Heart left ventricle (tissue), 16 donors: ENCODE measurements around the gene PTGDS. TPM values are rescaled to one million over a fixed set of nuclear protein-coding genes. Genes with fewer than 3 reads are reported as not detected.

Experiments
- ATAC-seq, 4 donors: fragments of 200-7000 bp; cut with Tn5 transposase; one replicate each; pipeline ENCODE4 v1.9.1; 2020 to 2022; ENCODE audit warnings: moderate library complexity in 4 of 4, mild to moderate bottlenecking in 3 of 4, moderate number of reproducible peaks in 1 of 4
- DNase-seq, 5 donors: peaks; one replicate each; pipeline ENCODE4 v3.0.0-alpha.2; 2020
- H3K27ac ChIP-seq, 12 donors: fragments of 200-600 bp; sonication (generic) in 4 of 12; one replicate each; pipeline versions ENCODE4 v1.5.0 to v1.8.0; 2016 to 2022; ENCODE audit warnings: mild to moderate bottlenecking in 2 of 12
- H3K27me3 ChIP-seq, 9 donors: fragments of 200-600 bp; sonication (generic) in 2 of 9; one replicate each; pipeline versions ENCODE4 v1.5.1 to v1.8.0; 2016 to 2022; ENCODE audit warnings: mild to moderate bottlenecking in 3 of 9
- H3K36me3 ChIP-seq, 9 donors: fragments of 200-600 bp; sonication (generic) in 2 of 9; one replicate each; pipeline versions ENCODE4 v1.5.0 to v1.8.0; 2018 to 2022; ENCODE audit warnings: mild to moderate bottlenecking in 2 of 9
- H3K4me1 ChIP-seq, 12 donors: fragments of 200-600 bp; sonication (generic) in 4 of 12; one replicate each; pipeline versions ENCODE4 v1.5.0 to v1.8.0; 2016 to 2022; ENCODE audit warnings: mild to moderate bottlenecking in 3 of 12
- H3K4me3 ChIP-seq, 12 donors: fragments of 200-600 bp; sonication (generic) in 4 of 12; one replicate each; pipeline versions ENCODE4 v1.5.0 to v1.8.0; 2017 to 2022; ENCODE audit warnings: mild to moderate bottlenecking in 9 of 12, moderate library complexity in 4 of 12
- H3K9me3 ChIP-seq, 12 donors: fragments of 200-600 bp; sonication (generic) in 4 of 12; one replicate each; pipeline versions ENCODE4 v1.5.0 to v1.8.0; 2016 to 2022; ENCODE audit warnings: mild to moderate bottlenecking in 1 of 12
- POLR2A ChIP-seq, 2 donors: fragments of 450-650 bp; IDR thresholded peaks; one replicate each; pipeline ENCODE4 v1.6.1; 2017; ENCODE audit warnings: antibody characterized with exemption in 2 of 2, mild to moderate bottlenecking in 2 of 2, moderate library complexity in 2 of 2
- WGBS, 4 donors: extraction: QIAGEN DNeasy Blood & Tissue Kit in 2 of 4; methylation state at CpG; one replicate each; pipeline versions ENCODE4 v1.1.5 to v1.1.7; 2013 to 2018; 5-methylcytosine and 5-hydroxymethylcytosine counted together
- intact Hi-C, 10 donors: fragments of 100-400 bp; cut with DNase I; formaldehyde crosslinking; loops; one replicate each; pipeline versions ENCODE4 v1.11.1 to v1.14.2; 2022
- polyA plus RNA-seq, 2 donors: library from polyadenylated mRNA; stranded (reverse); fragments of 200-250 nt; gene quantifications; one replicate each; pipeline ENCODE4 v1.2.3, GENCODE V29; 2013
- total RNA-seq, 9 donors: library from RNA; depleted of rRNA in 2 of 9; stranded (reverse); fragments of >200 nt in 2 of 9; fragmentation: NEBNext Ultra II Directional in 3 of 9; extraction: Animal tissue kit (Norgen Biotek cat#: 25700) in 3 of 9; gene quantifications; one replicate each; pipeline versions ENCODE4 v1.1.0 to v1.2.4, GENCODE V29; 2016 to 2023
- TF ChIP-seq, protein P1 (sequence below), 12 donors: fragments of 200-600 bp; sonication (generic) in 4 of 12; IDR thresholded peaks; one replicate each; pipeline versions ENCODE4 v1.5.0 to v1.8.0; 2018 to 2022; ENCODE audit warnings: antibody characterized with exemption in 12 of 12, mild to moderate bottlenecking in 5 of 12
- donor health status: ischemic (EF 13 %, LVEDD 7.1; RV severe dilation, severe dysfunction).
- donor health status: healthy with polysubstance abuse.
- donor health status: DM: no; HTN: yes; CAD: no.
- donor health status: DM: no; HTN: no; CAD: no.
- donor health status: ischemic (EF 25% LVEDD 6.9; RV normal size, moderate dysfunction).
- donor health status: ischemic (EF 25% LVEDD 5.7; RV mildly dilated, moderate dysfunction).
- donor health status: healthy.
- donor health status: DM: yes; HTN: yes; CAD: no.
- donor health status: ischemic (EF 35%, LVEDD 5.7; RV mildly dilated, moderate dysfunction).
- donor health status: nonischemic (EF 11% LVEDD 7.7; RV severe dilation, severe dysfunction).
- donor health status: DM: yes; HTN: yes; CAD: no.
- donor health status: PGD.
- donor health status: ischemic (EF 29% LVEDD 5.4; RV normal size, mild dysfunction).
- donor health status: nonischemic (EF 23%, LVEDD 6.1; RV moderate dilation, normal function).

The PTGDS gene
- total and polyA plus RNA-seq, 11 donors = 1,152 to 5,295 (median 3,109) TPM

DNA sequence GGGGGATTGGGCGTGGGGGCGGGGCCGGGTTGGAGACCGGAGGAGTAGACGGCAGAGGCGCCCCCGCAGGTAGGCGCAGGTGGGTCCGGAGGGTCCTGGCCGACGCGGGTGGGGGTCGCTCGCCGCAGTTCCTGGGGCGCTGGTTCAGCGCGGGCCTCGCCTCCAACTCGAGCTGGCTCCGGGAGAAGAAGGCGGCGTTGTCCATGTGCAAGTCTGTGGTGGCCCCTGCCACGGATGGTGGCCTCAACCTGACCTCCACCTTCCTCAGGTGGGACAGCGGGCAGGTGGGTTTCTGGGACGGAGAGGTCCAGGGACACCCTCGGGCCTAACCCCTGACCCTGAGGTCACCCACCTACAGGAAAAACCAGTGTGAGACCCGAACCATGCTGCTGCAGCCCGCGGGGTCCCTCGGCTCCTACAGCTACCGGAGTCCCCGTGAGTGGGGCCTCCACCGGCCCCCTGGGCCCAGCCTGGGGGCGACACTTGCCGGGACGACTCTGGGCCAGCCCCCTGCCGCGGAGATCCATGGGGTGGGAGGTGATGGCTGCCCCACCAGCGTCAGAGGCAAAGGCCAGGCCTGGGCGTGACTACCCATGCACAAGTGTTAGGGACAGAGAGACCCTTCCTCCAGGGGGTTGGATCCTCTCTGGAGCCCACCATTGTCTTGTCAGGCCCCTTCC, 1.7 kb downstream of the PTGDS start:
- no peaks in the 10 kb centered on the region for H3K9me3 ChIP-seq
- WGBS, 4 donors = 58 to 71% (median 66%) methylated on average over 27 to 41 of the region's 41 CpGs
- no peaks in the 10 kb centered on the region for H3K36me3 ChIP-seq
- intact Hi-C loops = no loop called here
- peaks cover 0 to 9% (median 0%) of the 10 kb centered on the region in 9 donors for H3K27me3 ChIP-seq
- DNase-seq (peak in 2 of 5 donors; percentile 28 to 60), ATAC-seq (no peak)
- peak overlapping the region in 9 of 12 donors; percentile 23 to 98 (median 76) for H3K27ac ChIP-seq
- H3K4me3 ChIP-seq = peak overlapping the region in 4 of 12 donors; percentile 10 to 47 (median 18)
- TF ChIP-seq, protein P1, sequence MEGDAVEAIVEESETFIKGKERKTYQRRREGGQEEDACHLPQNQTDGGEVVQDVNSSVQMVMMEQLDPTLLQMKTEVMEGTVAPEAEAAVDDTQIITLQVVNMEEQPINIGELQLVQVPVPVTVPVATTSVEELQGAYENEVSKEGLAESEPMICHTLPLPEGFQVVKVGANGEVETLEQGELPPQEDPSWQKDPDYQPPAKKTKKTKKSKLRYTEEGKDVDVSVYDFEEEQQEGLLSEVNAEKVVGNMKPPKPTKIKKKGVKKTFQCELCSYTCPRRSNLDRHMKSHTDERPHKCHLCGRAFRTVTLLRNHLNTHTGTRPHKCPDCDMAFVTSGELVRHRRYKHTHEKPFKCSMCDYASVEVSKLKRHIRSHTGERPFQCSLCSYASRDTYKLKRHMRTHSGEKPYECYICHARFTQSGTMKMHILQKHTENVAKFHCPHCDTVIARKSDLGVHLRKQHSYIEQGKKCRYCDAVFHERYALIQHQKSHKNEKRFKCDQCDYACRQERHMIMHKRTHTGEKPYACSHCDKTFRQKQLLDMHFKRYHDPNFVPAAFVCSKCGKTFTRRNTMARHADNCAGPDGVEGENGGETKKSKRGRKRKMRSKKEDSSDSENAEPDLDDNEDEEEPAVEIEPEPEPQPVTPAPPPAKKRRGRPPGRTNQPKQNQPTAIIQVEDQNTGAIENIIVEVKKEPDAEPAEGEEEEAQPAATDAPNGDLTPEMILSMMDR (IDR thresholded peaks at IDR 0.05) = no peak
- no peak for TF ChIP-seq POLR2A (IDR thresholded peaks at IDR 0.05)
- peaks cover 10 to 94% (median 66%) of the 10 kb centered on the region in 12 donors for H3K4me1 ChIP-seq

DNA sequence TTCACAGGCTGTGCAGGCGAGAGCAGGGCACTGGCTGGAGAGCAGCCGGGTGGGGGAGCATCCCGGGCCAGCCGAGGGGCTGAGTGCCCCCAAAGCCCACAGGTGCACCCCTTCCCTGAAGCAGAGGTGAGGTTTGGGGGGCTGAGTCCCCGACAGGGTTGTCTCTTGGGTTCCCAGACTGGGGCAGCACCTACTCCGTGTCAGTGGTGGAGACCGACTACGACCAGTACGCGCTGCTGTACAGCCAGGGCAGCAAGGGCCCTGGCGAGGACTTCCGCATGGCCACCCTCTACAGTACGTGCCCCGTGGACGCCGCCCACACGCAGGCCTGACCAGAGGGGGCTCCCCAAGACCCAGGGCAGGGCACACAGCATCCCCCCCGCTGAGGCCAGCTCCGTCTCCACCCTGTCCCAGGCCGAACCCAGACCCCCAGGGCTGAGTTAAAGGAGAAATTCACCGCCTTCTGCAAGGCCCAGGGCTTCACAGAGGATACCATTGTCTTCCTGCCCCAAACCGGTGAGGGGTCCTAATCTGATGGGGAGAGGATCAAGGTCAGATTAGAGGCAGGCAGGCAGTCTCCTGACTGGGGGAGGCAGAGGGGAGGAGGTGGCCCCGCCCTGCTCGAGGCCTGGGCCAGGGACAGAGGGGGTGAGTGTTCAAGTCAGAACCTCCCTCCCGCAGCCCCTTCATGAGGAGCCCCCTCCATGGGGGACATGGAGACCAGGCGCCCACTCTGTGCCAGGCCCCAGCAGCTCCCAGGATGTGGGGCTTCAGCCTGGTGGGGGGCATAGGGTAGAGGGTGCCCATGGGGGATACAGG, 2.7 kb downstream of the PTGDS start:
- TF ChIP-seq POLR2A (IDR thresholded peaks at IDR 0.05) = no peak
- TF ChIP-seq, protein P1 (IDR thresholded peaks at IDR 0.05) = no peak
- peaks cover 0 to 19% (median 1%) of the 10 kb centered on the region in 9 donors for H3K27me3 ChIP-seq
- H3K9me3 ChIP-seq = no peaks in the 10 kb centered on the region
- peak overlapping the region in 1 of 12 donors; percentile 47 for H3K4me3 ChIP-seq
- DNase-seq (peak in 1 of 5 donors; percentile 33), ATAC-seq (no peak)
- H3K4me1 ChIP-seq = peaks cover 10 to 92% (median 61%) of the 10 kb centered on the region in 12 donors
- intact Hi-C loops = loop anchor here in 2 of 10 donors (5.0 kb wide), 2 partner anchors 33 to 188 kb away; partner anchors contain the start of genes C8G (in 1 of the 2) and TMEM141 (in 1 of the 2)
- no peaks in the 10 kb centered on the region for H3K36me3 ChIP-seq
- 82 to 90% (median 88%) methylated on average over 17 to 26 of the region's 26 CpGs for WGBS, 4 donors
- H3K27ac ChIP-seq = peak overlapping the region in 10 of 12 donors; percentile 32 to 98 (median 85)

DNA sequence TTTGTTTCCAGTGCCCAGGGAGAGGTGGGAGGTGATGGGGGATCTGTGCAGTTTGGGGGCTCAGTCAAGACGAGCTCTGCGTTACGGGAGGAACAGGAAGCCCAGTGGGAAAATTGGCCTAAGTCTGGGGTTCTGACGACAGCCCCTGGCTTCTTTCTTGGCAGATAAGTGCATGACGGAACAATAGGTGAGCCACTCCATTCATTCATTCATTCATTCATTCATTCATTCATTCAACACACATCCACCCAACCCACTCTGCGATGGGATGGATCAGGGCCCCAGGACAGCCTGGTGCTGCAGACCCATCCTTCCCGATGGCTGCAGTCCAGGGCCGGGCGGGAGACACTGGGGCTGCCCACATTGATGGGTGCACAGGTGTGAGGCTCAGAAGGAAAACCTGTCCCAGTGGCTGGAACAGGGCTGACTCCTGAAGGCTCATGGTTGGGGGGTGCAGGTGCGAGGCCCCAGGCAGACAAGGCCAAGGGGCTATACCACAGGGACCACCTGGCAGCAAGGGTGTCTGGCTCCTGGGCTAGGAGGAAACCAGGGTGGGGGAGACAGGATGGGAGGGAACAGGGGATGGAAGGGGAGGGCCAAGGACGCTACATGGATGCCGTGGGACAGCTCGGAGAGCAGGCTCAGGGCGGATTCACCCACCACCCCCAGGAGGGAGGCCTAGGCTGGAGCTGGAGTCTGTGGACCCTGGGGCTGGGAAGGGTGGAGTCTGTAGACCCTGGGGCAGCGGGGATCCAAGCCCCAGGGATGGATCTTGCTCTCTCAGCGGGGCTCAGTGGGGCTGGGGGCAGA, 3.6 kb downstream of the PTGDS start:
- Histone ChIP-seq H3K36me3 (no peaks in the 10 kb centered on the region), H3K27ac (peak overlapping the region; percentile 27 to 98 (median 84)), H3K4me1 (peaks cover 6 to 92% (median 52%) of the 10 kb centered on the region in 12 donors), H3K27me3 (peaks cover 0 to 28% (median 6%) of the 10 kb centered on the region in 9 donors), H3K9me3 (no peaks in the 10 kb centered on the region), H3K4me3 (no peak overlapping the region)
- WGBS, 4 donors = 57 to 74% (median 67%) methylated on average over 13 to 16 of the region's 16 CpGs
- DNase-seq (peak in 1 of 5 donors; percentile 37), ATAC-seq (no peak)
- no peak for TF ChIP-seq POLR2A (IDR thresholded peaks at IDR 0.05)
- TF ChIP-seq, protein P1 (IDR thresholded peaks at IDR 0.05) = no peak
- intact Hi-C loops = loop anchor here in 2 of 10 donors (5.0 kb wide), 2 partner anchors 34 to 189 kb away; partner anchors contain the start of genes C8G (in 1 of the 2) and TMEM141 (in 1 of the 2)
